ENCODE results near the gene GARIN5B. TPM values are rescaled to one million over a fixed set of nuclear protein-coding genes. Genes with fewer than 3 reads are reported as not detected.

Gene GARIN5B
- total and polyA plus RNA-seq, 2 experiments from 2014 or later, result not detected

DNA sequence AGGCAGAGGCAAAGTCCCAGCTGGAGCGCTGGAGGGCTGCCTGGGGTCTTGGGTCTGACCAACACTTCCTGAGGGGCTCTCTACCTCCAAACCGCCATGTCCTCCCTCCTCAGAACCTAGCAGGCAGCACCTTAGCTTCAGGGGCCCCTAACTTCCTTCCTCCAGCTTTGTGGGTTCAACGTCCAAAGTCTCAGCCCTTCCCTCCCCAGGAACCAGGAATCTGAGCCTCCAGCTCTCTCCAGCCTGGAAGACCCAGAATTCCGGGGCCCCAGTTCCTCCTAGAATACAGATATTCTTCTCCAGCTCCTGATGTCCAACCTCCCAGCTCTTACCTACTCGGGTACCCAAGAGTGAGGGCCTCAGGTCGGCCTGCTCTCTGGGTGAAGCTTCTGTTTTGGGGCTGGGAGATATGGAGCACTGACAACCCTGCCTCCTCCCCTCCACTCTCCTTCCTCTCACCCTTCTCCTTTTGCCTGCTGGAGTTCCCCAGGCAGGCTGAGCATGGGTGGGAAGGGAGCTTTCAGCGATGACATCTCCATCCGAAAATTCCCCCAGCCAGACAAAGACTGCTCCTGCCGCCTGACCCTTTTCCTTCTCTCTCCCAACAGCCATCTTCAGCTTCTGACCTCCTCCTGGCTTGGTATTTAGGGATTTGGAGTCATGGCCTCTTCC, 41.5 kb downstream of the GARIN5B start (continued):
- TF ChIP-seq, protein P1, sequence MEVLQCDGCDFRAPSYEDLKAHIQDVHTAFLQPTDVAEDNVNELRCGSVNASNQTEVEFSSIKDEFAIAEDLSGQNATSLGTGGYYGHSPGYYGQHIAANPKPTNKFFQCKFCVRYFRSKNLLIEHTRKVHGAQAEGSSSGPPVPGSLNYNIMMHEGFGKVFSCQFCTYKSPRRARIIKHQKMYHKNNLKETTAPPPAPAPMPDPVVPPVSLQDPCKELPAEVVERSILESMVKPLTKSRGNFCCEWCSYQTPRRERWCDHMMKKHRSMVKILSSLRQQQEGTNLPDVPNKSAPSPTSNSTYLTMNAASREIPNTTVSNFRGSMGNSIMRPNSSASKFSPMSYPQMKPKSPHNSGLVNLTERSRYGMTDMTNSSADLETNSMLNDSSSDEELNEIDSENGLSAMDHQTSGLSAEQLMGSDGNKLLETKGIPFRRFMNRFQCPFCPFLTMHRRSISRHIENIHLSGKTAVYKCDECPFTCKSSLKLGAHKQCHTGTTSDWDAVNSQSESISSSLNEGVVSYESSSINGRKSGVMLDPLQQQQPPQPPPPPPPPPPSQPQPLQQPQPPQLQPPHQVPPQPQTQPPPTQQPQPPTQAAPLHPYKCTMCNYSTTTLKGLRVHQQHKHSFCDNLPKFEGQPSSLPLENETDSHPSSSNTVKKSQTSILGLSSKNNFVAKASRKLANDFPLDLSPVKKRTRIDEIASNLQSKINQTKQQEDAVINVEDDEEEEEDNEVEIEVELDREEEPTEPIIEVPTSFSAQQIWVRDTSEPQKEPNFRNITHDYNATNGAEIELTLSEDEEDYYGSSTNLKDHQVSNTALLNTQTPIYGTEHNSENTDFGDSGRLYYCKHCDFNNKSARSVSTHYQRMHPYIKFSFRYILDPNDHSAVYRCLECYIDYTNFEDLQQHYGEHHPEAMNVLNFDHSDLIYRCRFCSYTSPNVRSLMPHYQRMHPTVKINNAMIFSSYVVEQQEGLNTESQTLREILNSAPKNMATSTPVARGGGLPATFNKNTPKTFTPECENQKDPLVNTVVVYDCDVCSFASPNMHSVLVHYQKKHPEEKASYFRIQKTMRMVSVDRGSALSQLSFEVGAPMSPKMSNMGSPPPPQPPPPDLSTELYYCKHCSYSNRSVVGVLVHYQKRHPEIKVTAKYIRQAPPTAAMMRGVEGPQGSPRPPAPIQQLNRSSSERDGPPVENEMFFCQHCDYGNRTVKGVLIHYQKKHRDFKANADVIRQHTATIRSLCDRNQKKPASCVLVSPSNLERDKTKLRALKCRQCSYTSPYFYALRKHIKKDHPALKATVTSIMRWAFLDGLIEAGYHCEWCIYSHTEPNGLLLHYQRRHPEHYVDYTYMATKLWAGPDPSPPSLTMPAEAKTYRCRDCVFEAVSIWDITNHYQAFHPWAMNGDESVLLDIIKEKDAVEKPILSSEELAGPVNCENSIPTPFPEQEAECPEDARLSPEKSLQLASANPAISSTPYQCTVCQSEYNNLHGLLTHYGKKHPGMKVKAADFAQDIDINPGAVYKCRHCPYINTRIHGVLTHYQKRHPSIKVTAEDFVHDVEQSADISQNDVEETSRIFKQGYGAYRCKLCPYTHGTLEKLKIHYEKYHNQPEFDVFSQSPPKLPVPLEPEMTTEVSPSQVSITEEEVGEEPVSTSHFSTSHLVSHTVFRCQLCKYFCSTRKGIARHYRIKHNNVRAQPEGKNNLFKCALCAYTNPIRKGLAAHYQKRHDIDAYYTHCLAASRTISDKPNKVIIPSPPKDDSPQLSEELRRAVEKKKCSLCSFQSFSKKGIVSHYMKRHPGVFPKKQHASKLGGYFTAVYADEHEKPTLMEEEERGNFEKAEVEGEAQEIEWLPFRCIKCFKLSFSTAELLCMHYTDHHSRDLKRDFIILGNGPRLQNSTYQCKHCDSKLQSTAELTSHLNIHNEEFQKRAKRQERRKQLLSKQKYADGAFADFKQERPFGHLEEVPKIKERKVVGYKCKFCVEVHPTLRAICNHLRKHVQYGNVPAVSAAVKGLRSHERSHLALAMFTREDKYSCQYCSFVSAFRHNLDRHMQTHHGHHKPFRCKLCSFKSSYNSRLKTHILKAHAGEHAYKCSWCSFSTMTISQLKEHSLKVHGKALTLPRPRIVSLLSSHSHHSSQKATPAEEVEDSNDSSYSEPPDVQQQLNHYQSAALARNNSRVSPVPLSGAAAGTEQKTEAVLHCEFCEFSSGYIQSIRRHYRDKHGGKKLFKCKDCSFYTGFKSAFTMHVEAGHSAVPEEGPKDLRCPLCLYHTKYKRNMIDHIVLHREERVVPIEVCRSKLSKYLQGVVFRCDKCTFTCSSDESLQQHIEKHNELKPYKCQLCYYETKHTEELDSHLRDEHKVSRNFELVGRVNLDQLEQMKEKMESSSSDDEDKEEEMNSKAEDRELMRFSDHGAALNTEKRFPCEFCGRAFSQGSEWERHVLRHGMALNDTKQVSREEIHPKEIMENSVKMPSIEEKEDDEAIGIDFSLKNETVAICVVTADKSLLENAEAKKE (CRISPR knock-in tag; IDR thresholded peaks at IDR 0.05), result no peak
- TF ChIP-seq EZH2 (IDR thresholded peaks at IDR 0.05; ENCODE audit: low read depth, unreplicated experiment), result no peak
- TF ChIP-seq REST (IDR thresholded peaks at IDR 0.05; ENCODE audit: unreplicated experiment), result no peak
- TF ChIP-seq NANOG (IDR thresholded peaks at IDR 0.05; ENCODE audit: borderline replicate concordance), result no peak
- no peak for TF ChIP-seq STAT1 (IDR thresholded peaks at IDR 0.05; ENCODE audit: unreplicated experiment)
- TF ChIP-seq, protein P2, sequence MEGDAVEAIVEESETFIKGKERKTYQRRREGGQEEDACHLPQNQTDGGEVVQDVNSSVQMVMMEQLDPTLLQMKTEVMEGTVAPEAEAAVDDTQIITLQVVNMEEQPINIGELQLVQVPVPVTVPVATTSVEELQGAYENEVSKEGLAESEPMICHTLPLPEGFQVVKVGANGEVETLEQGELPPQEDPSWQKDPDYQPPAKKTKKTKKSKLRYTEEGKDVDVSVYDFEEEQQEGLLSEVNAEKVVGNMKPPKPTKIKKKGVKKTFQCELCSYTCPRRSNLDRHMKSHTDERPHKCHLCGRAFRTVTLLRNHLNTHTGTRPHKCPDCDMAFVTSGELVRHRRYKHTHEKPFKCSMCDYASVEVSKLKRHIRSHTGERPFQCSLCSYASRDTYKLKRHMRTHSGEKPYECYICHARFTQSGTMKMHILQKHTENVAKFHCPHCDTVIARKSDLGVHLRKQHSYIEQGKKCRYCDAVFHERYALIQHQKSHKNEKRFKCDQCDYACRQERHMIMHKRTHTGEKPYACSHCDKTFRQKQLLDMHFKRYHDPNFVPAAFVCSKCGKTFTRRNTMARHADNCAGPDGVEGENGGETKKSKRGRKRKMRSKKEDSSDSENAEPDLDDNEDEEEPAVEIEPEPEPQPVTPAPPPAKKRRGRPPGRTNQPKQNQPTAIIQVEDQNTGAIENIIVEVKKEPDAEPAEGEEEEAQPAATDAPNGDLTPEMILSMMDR (conservative IDR thresholded peaks at IDR 0.05; ENCODE audit: low read depth in 2 of 2), result no peak
- no peak for TF ChIP-seq POLR2AphosphoS5 (IDR thresholded peaks at IDR 0.05; ENCODE audit: low read depth)
